GM18505 (cell line): Measurements from ENCODE around the gene CNMD.
"Not testable (repeated sequence)": the region's sequence is repeated elsewhere in the genome, so short reads cannot be mapped to it uniquely, and the experiment has no call there.

Source experiments
- ATAC-seq: cut with Tn5 transposase; IDR thresholded peaks from one replicate; pipeline ENCODE4 v1.9.1; 2021; ENCODE audit not compliant: unreplicated experiment
- POLR2A ChIP-seq: IDR thresholded peaks from 4 replicates; pipeline ENCODE4 v1.6.1; 2011; ENCODE audit warnings: borderline replicate concordance; ENCODE audit not compliant: insufficient read depth, insufficient read length; ENCODE audit errors: extremely low read depth

Gene CNMD

GRCh38 chr13:52695856-52696255 lies 43.8 kb downstream of the CNMD start:
- TF ChIP-seq POLR2A: no peak
- peak; percentile 75 for ATAC-seq

GRCh38 chr13:52686376-52686775 lies 53.2 kb downstream of the CNMD start:
- no peak for ATAC-seq
- no peak for TF ChIP-seq POLR2A

- not testable (repeated sequence) for ATAC-seq
These were observed 53.8 kb downstream of the CNMD start for GRCh38 chr13:52685806-52686205.

- ATAC-seq: no peak
- no peak for TF ChIP-seq POLR2A
These were observed 61.8 kb downstream of the CNMD start for GRCh38 chr13:52677823-52678222.

- no peak for TF ChIP-seq POLR2A
- ATAC-seq: no peak
These were observed 66.2 kb downstream of the CNMD start for GRCh38 chr13:52673465-52673864.

- ATAC-seq: no peak
These were observed 68.9 kb downstream of the CNMD start for GRCh38 chr13:52670726-52671125.

DNA sequence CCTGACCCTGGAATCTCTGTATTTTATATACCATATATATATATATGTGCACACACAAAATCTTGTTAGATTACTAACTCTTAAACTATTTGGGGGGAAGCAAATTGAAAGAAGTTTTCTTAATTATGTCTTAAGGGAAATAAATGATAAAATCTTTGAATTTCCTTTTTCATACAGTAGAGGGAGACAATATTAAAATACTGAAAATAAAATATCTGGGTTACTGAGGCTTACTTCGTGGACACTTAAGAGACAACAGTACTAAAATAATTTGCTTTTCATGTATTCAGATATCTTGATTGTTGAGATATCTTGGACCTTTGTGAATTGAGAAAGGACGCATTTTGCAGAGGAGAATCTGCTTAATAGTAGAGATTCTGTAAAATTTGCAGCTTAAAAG lies 69.9 kb downstream of the CNMD start:
- no peak for ATAC-seq
- no peak for TF ChIP-seq POLR2A

More at GRCh38 chr13:52670726-52671125, 68.9 kb downstream of the CNMD start:
- TF ChIP-seq POLR2A: no peak

- ATAC-seq: no peak
These were observed 74.3 kb downstream of the CNMD start for GRCh38 chr13:52665325-52665724.

GRCh38 chr13:52664272-52664671 lies 75.3 kb downstream of the CNMD start:
- ATAC-seq: no peak
- TF ChIP-seq POLR2A: no peak

More at GRCh38 chr13:52665325-52665724, 74.3 kb downstream of the CNMD start:
- no peak for TF ChIP-seq POLR2A

DNA sequence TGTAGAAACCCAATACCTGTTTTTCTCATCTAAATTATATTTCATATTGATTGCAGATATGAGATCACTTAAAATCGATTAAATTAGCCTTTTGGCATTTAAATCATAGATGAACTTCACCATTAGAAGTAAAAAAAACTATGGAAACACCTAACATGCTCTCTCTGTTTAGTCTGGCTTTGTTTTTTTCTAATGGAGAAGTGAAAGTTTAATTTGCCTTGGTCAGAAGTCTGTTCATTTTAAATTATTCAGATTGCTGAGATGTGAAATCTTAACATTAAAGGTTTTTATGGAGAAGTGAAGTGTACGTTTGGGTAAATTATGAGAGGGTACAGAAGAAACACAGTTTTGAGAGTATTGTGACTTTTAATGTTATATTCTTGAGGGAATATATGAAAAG lies 80.3 kb downstream of the CNMD start:
- no peak for TF ChIP-seq POLR2A
- no peak for ATAC-seq
